Body of pancreas (tissue), 4 donors: ENCODE measurements around the gene MAN2B1. TPM values are rescaled to one million over a fixed set of nuclear protein-coding genes. Genes with fewer than 3 reads are reported as not detected.

Source experiments
- ATAC-seq: fragments of 150-250 bp; one replicate; pipeline ENCODE4 v1.9.1; 2016
- DNase-seq, 4 donors: peaks; one replicate each; pipeline ENCODE4 v3.0.0-alpha.2; 2019
- H3K27ac ChIP-seq, 4 donors: fragments of 200-600 bp; sonication (generic); 1 replicate in 3 of 4; 2 replicates in 1 of 4; pipeline versions ENCODE4 v1.5.1 to v1.6.1; 2016 to 2019; ENCODE audit warnings: mild to moderate bottlenecking in 1 of 4, mixed read lengths in 1 of 4, moderate library complexity in 1 of 4
- H3K27me3 ChIP-seq, 2 donors: fragments of 200-600 bp; sonication (generic); one replicate each; pipeline ENCODE4 v1.6.0; 2016; ENCODE audit warnings: mild to moderate bottlenecking in 1 of 2
- H3K36me3 ChIP-seq, 2 donors: fragments of 200-600 bp; sonication (generic); replicated peaks in 1 of 2; 2 replicates each; pipeline ENCODE4 v1.5.1; 2016; ENCODE audit warnings: low read depth in 2 of 2; ENCODE audit not compliant: insufficient read depth in 1 of 2
- H3K4me1 ChIP-seq: fragments of 200-600 bp; sonication (generic); one replicate; pipeline ENCODE4 v1.6.0; 2016
- H3K4me3 ChIP-seq, 2 donors: fragments of 200-600 bp; sonication (generic); 1 replicate in 1 of 2; 2 replicates in 1 of 2; pipeline ENCODE4 v1.5.1; 2016 to 2019
- H3K9me3 ChIP-seq, 3 donors: fragments of 200-600 bp; sonication (generic); 1 replicate in 2 of 3; 2 replicates in 1 of 3; pipeline ENCODE4 v1.5.1; 2016
- CTCF ChIP-seq, 7 experiments: fragments of 450-650 bp in 4 of 7; fragments of 200-600 bp in 3 of 7; sonication (generic) in 3 of 7; IDR thresholded peaks; one replicate each; pipeline ENCODE4 v1.5.1; 2016 to 2019; ENCODE audit warnings: antibody characterized with exemption in 7 of 7
- POLR2A ChIP-seq, 3 donors: fragments of 450-650 bp; IDR thresholded peaks; one replicate each; pipeline ENCODE4 v1.6.1; 2016; ENCODE audit warnings: antibody characterized with exemption in 3 of 3, mild to moderate bottlenecking in 2 of 3
- WGBS, 2 donors: methylation state at CpG; one replicate each; pipeline ENCODE4 v1.1.5; 2017; 5-methylcytosine and 5-hydroxymethylcytosine counted together
- intact Hi-C: fragments of 100-400 bp; cut with DNase I; formaldehyde crosslinking; loops from one replicate; pipeline ENCODE4 v1.15.1; 2023
- total RNA-seq, 2 donors: library from RNA; depleted of rRNA; stranded (reverse); fragments of >200 nt; gene quantifications; one replicate each; pipeline ENCODE4 v1.1.0, GENCODE V29; 2016

Gene MAN2B1
- total RNA-seq, 2 donors from 2014 or later, result 30.0 to 48.0 TPM

DNA sequence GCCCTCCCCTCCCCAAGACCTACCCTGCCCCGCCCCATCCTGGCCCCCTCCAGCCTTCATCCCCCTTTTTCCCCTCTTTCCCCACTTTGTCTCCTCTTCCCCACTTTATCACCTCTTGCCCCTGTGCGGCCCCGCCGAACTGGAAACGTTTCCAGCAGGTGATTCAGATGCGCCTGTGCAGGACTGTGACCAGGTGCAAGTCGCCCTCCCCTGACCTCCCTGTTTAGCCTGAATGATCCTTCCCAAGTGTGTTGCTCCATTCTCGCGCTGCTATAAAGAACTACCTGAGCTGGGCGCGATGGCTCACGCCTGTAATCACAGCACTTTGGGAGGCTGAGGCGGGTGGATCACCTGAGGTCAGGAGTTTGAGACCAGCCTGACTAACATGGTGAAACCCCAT, 29.9 kb downstream of the MAN2B1 start:
- ATAC-seq, result no peak
- 75 to 77% methylated on average over 11 to 13 of the region's 13 CpGs for WGBS, 2 donors
- intact Hi-C loops, result no loop called here

GRCh38 chr19:12629215-12629614, 37.3 kb downstream of the MAN2B1 start:
- no peak for DNase-seq
- Histone ChIP-seq H3K36me3 (peaks cover 28 to 37% of the 10 kb centered on the region in 2 donors), H3K9me3 (peaks cover 0 to 8% (median 0%) of the 10 kb centered on the region in 3 donors), H3K27ac (no peak overlapping the region), H3K4me3 (no peak overlapping the region), H3K27me3 (no peaks in the 10 kb centered on the region), H3K4me1 (no peaks in the 10 kb centered on the region)
- TF ChIP-seq POLR2A (IDR thresholded peaks at IDR 0.05) (no peak), CTCF (IDR thresholded peaks at IDR 0.05) (no peak)
- 97 to 98% methylated on average over 7 of the region's 7 CpGs for WGBS, 2 donors
- no peak for ATAC-seq
- intact Hi-C loops, result no loop called here

More for the DNA sequence above, 29.9 kb downstream of the MAN2B1 start:
- DNase-seq, result no peak
- Histone ChIP-seq H3K27me3 (no peaks in the 10 kb centered on the region), H3K27ac (no peak overlapping the region), H3K9me3 (no peaks in the 10 kb centered on the region), H3K4me3 (no peak overlapping the region), H3K4me1 (peaks cover 12% of the 10 kb centered on the region), H3K36me3 (no peaks in the 10 kb centered on the region)
- TF ChIP-seq CTCF (IDR thresholded peaks at IDR 0.05) (no peak), POLR2A (IDR thresholded peaks at IDR 0.05) (no peak)

DNA sequence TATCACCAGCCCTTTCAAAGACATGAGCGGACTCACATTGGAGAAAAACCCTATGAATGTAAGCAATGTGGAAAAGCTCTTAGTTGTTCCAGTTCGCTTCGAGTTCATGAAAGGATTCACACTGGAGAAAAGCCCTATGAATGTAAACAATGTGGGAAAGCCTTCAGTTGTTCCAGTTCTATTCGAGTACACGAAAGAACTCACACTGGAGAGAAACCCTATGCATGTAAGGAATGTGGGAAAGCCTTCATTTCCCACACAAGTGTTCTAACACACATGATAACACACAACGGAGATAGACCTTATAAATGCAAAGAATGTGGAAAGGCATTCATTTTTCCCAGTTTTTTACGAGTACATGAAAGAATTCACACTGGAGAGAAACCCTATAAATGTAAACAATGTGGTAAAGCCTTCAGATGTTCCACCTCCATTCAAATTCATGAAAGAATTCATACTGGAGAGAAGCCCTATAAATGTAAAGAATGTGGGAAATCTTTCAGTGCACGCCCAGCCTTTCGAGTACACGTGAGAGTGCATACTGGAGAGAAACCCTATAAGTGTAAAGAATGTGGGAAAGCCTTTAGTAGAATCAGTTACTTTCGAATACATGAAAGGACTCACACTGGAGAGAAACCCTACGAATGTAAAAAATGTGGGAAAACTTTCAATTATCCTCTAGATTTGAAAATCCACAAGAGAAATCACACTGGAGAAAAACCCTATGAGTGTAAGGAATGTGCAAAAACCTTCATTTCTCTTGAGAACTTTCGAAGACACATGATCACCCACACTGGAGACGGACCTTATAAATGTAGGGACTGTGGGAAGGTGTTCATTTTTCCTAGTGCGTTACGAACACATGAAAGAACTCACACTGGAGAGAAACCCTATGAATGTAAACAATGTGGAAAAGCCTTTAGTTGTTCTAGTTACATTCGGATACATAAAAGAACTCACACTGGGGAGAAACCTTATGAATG, 38.2 kb downstream of the MAN2B1 start:
- no peaks in the 10 kb centered on the region for H3K27me3 ChIP-seq
- H3K4me1 ChIP-seq, result no peaks in the 10 kb centered on the region
- intact Hi-C loops, result no loop called here
- 94 to 96% methylated on average over 17 of the region's 17 CpGs for WGBS, 2 donors
- DNase-seq (no peak), ATAC-seq (no peak)
- no peak for TF ChIP-seq CTCF (IDR thresholded peaks at IDR 0.05)
- no peak for TF ChIP-seq POLR2A (IDR thresholded peaks at IDR 0.05)
- no peak overlapping the region for H3K4me3 ChIP-seq
- peaks cover 28 to 37% of the 10 kb centered on the region in 2 donors for H3K36me3 ChIP-seq
- no peak overlapping the region for H3K27ac ChIP-seq
- peaks cover 0 to 8% (median 0%) of the 10 kb centered on the region in 3 donors for H3K9me3 ChIP-seq

- no peak overlapping the region for H3K4me3 ChIP-seq
- H3K27me3 ChIP-seq, result no peaks in the 10 kb centered on the region
- ATAC-seq, result no peak
- DNase-seq, result no peak
- peaks cover 0 to 8% (median 0%) of the 10 kb centered on the region in 3 donors for H3K9me3 ChIP-seq
- intact Hi-C loops, result no loop called here
- TF ChIP-seq POLR2A (IDR thresholded peaks at IDR 0.05) (no peak), CTCF (IDR thresholded peaks at IDR 0.05) (no peak)
- WGBS, 2 donors, result 87 to 93% methylated on average over 8 of the region's 8 CpGs
- H3K36me3 ChIP-seq, result peaks cover 28 to 37% of the 10 kb centered on the region in 2 donors
- H3K4me1 ChIP-seq, result no peaks in the 10 kb centered on the region
- no peak overlapping the region for H3K27ac ChIP-seq
These were observed 39.6 kb downstream of the MAN2B1 start for GRCh38 chr19:12626958-12627357.
